GM23338 (cell line): ENCODE results near the gene OR9G1. TPM values are rescaled to one million over a fixed set of nuclear protein-coding genes. Genes with fewer than 3 reads are reported as not detected.

Experiments
- ATAC-seq: fragments of 200-7000 bp; cut with Tn5 transposase; 3 replicates; pipeline ENCODE4 v1.9.1; 2020
- DNase-seq: peaks from one replicate; pipeline ENCODE4 v3.0.0-alpha.2; 2015; ENCODE audit warnings: low spot score
- H2AFZ ChIP-seq: fragments of 200-600 bp; sonication (generic); 2 replicates; pipeline ENCODE4 v1.8.0; 2016; ENCODE audit warnings: antibody characterized with exemption, mild to moderate bottlenecking, moderate library complexity
- H3F3A ChIP-seq: fragments of 200-600 bp; sonication (generic); replicated peaks from 2 replicates; pipeline ENCODE4 v1.8.0; 2017; ENCODE audit warnings: antibody characterized with exemption, mixed run types, low read depth
- H3K27ac ChIP-seq: fragments of 200-600 bp; sonication (generic); 2 replicates; pipeline ENCODE4 v1.6.1; 2016; ENCODE audit warnings: low read depth
- H3K27me3 ChIP-seq: fragments of 200-600 bp; sonication (generic); 2 replicates; pipeline ENCODE4 v1.8.0; 2016; ENCODE audit warnings: mild to moderate bottlenecking, mixed run types, moderate library complexity; ENCODE audit not compliant: insufficient read depth
- H3K36me3 ChIP-seq: fragments of 200-600 bp; sonication (generic); 2 replicates; pipeline ENCODE4 v1.8.0; 2016; ENCODE audit warnings: mild to moderate bottlenecking; ENCODE audit not compliant: insufficient read depth
- H3K4me1 ChIP-seq: fragments of 200-600 bp; sonication (generic); 2 replicates; pipeline ENCODE4 v1.8.0; 2016; ENCODE audit warnings: mild to moderate bottlenecking, moderate library complexity; ENCODE audit not compliant: insufficient read depth
- H3K4me2 ChIP-seq: fragments of 200-600 bp; sonication (generic); 2 replicates; pipeline ENCODE4 v1.7.1; 2017; ENCODE audit warnings: mixed run types
- H3K4me3 ChIP-seq: fragments of 200-600 bp; sonication (generic); 2 replicates; pipeline ENCODE4 v1.6.1; 2016; ENCODE audit warnings: mixed run types
- H3K79me2 ChIP-seq: fragments of 200-600 bp; sonication (generic); replicated peaks from 2 replicates; pipeline ENCODE4 v1.8.0; 2017; ENCODE audit warnings: mild to moderate bottlenecking; ENCODE audit not compliant: insufficient read depth
- H3K9me2 ChIP-seq: fragments of 200-600 bp; sonication (generic); 2 replicates; pipeline ENCODE4 v1.8.0; 2017; ENCODE audit not compliant: insufficient read depth
- H4K20me1 ChIP-seq: fragments of 200-600 bp; sonication (generic); replicated peaks from 2 replicates; pipeline ENCODE4 v1.8.0; 2017; ENCODE audit warnings: mild to moderate bottlenecking; ENCODE audit not compliant: insufficient read depth
- H3K27ac Mint-ChIP-seq: 2 replicates; pipeline ENCODE4 v1.8.0; 2020; ENCODE audit warnings: inconsistent platforms, mild to moderate bottlenecking, moderate library complexity, mixed read lengths
- H3K27me3 Mint-ChIP-seq: 3 replicates; pipeline ENCODE4 v1.8.0; 2022; ENCODE audit warnings: low read depth, mild to moderate bottlenecking, moderate library complexity, mixed read lengths, inconsistent platforms; ENCODE audit not compliant: insufficient read depth, poor library complexity
- H3K36me3 Mint-ChIP-seq: 3 replicates; pipeline ENCODE4 v1.8.0; 2021; ENCODE audit warnings: low read depth, mild to moderate bottlenecking, inconsistent platforms, moderate library complexity, mixed read lengths
- H3K4me1 Mint-ChIP-seq: 3 replicates; pipeline ENCODE4 v1.8.0; 2020; ENCODE audit warnings: mild to moderate bottlenecking, inconsistent platforms, mixed read lengths
- H3K4me3 Mint-ChIP-seq: 3 replicates; pipeline ENCODE4 v1.8.0; 2021; ENCODE audit warnings: moderate library complexity, mild to moderate bottlenecking, inconsistent platforms, mixed read lengths
- H3K9me3 Mint-ChIP-seq: 3 replicates; pipeline ENCODE4 v1.8.0; 2020; ENCODE audit warnings: moderate library complexity, mild to moderate bottlenecking, inconsistent platforms, mixed read lengths
- CREB1 ChIP-seq: fragments of 250-450 bp; sonication (Bioruptor Pico); IDR thresholded peaks from 2 replicates; pipeline ENCODE4 v1.5.0; 2020; ENCODE audit warnings: low read depth, mild to moderate bottlenecking, moderate library complexity
- CTCF ChIP-seq, 2 experiments: fragments of 200-600 bp in 1 of 2; sonication (generic) in 1 of 2; conservative IDR thresholded peaks; 2 replicates each; pipeline versions ENCODE4 v1.5.1 to v1.6.1; 2016 to 2017; ENCODE audit warnings: antibody characterized with exemption in 2 of 2, low read depth in 2 of 2, mild to moderate bottlenecking in 2 of 2, moderate library complexity in 1 of 2
- EZH2 ChIP-seq: fragments of 200-600 bp; sonication (generic); IDR thresholded peaks from one replicate; pipeline ENCODE4 v1.8.0; 2017; ENCODE audit warnings: antibody characterized with exemption, mild to moderate bottlenecking, low read depth; ENCODE audit not compliant: unreplicated experiment
- EZH2phosphoT487 ChIP-seq: fragments of 200-600 bp; sonication (generic); IDR thresholded peaks from one replicate; pipeline ENCODE4 v1.8.1; 2018; ENCODE audit warnings: antibody characterized with exemption; ENCODE audit not compliant: unreplicated experiment
- JUNB ChIP-seq: IDR thresholded peaks from one replicate; pipeline ENCODE4 v1.6.1; 2016; ENCODE audit warnings: antibody characterized with exemption; ENCODE audit not compliant: unreplicated experiment
- NANOG ChIP-seq: IDR thresholded peaks from 2 replicates; pipeline ENCODE4 v1.6.1; 2016; ENCODE audit warnings: antibody characterized with exemption, borderline replicate concordance
- POLR2AphosphoS5 ChIP-seq: IDR thresholded peaks from 2 replicates; pipeline ENCODE4 v1.6.1; 2016; ENCODE audit warnings: antibody characterized with exemption, low read depth
- REST ChIP-seq: IDR thresholded peaks from one replicate; pipeline ENCODE4 v1.6.1; 2018; ENCODE audit warnings: antibody characterized with exemption; ENCODE audit not compliant: unreplicated experiment
- STAT1 ChIP-seq: IDR thresholded peaks from one replicate; pipeline ENCODE4 v1.6.1; 2016; ENCODE audit warnings: antibody characterized with exemption; ENCODE audit not compliant: unreplicated experiment
- ZNF114 ChIP-seq: fragments of 250-450 bp; sonication (Bioruptor Pico); IDR thresholded peaks from 2 replicates; pipeline ENCODE4 v1.5.0; 2020; ENCODE audit warnings: mild to moderate bottlenecking, moderate library complexity
- ZNF331 ChIP-seq: fragments of 250-450 bp; sonication (Bioruptor Pico); IDR thresholded peaks from 2 replicates; pipeline ENCODE4 v1.5.0; 2020; ENCODE audit warnings: low read depth, mild to moderate bottlenecking, moderate library complexity
- polyA plus RNA-seq: library from polyadenylated mRNA; unstranded; fragments of >200 nt; fragmentation: Nextera tagmentation; extraction: Ambion mirVana; gene quantifications from 2 replicates; pipeline ENCODE4 v1.2.1, GENCODE V29; 2016
- total RNA-seq: library from RNA; depleted of rRNA; stranded (reverse); fragments of >200 nt; shearing (Covaris generic); gene quantifications from 2 replicates; pipeline ENCODE4 v1.2.3, GENCODE V29; 2014
- TF ChIP-seq, protein P1 (sequence below): IDR thresholded peaks from 2 replicates; pipeline ENCODE4 v1.6.1; 2016; ENCODE audit warnings: antibody characterized with exemption
- TF ChIP-seq, protein P2 (sequence below): fragments of 250-450 bp; sonication (Bioruptor Pico); IDR thresholded peaks from 2 replicates; pipeline ENCODE4 v1.5.0; 2020; ENCODE audit warnings: mild to moderate bottlenecking, moderate library complexity

OR9G1 gene
- total and polyA plus RNA-seq, 2 experiments from 2014 or later = not detected

DNA sequence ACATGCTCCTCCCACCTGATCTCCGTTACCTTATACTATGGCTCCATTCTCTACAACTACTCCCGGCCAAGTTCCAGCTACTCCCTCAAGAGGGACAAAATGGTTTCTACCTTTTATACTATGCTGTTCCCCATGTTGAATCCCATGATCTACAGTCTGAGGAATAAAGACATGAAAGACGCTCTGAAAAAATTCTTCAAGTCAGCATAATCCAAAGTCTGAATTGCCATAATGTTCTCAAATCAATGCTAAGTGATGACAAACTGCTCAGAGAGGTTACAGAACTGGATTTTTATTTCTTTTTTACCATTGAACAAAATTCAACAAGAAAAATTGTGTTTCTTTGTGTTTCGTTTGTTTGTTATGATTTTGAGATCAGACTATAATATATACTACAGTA lies 42.0 kb downstream of the OR9G1 start:
- Histone ChIP-seq H3K4me1 (no peaks in the 10 kb centered on the region), H3K4me2 (no peak overlapping the region), H2AFZ (no peak overlapping the region), H3K9me2 (no peaks in the 10 kb centered on the region), H3K27ac (no peak overlapping the region), H4K20me1 (no peaks in the 10 kb centered on the region), H3K27me3 (no peaks in the 10 kb centered on the region), H3K79me2 (no peaks in the 10 kb centered on the region), H3F3A (no peaks in the 10 kb centered on the region), H3K4me3 (no peak overlapping the region), H3K36me3 (no peaks in the 10 kb centered on the region)
- no peaks in the 10 kb centered on the region for H3K27me3 Mint-ChIP-seq
- no peak for DNase-seq
- TF ChIP-seq ZNF114 (CRISPR knock-in tag) (no peak), STAT1 (no peak), JUNB (no peak), CREB1 (CRISPR knock-in tag) (no peak), EZH2phosphoT487 (no peak), REST (no peak), POLR2AphosphoS5 (no peak), NANOG (no peak), ZNF331 (no peak), CTCF (conservative IDR thresholded peaks at IDR 0.05; ENCODE audit: low read depth in 2 of 2) (no peak), EZH2 (no peak)
- TF ChIP-seq, protein P1, sequence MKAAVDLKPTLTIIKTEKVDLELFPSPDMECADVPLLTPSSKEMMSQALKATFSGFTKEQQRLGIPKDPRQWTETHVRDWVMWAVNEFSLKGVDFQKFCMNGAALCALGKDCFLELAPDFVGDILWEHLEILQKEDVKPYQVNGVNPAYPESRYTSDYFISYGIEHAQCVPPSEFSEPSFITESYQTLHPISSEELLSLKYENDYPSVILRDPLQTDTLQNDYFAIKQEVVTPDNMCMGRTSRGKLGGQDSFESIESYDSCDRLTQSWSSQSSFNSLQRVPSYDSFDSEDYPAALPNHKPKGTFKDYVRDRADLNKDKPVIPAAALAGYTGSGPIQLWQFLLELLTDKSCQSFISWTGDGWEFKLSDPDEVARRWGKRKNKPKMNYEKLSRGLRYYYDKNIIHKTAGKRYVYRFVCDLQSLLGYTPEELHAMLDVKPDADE = no peak
- TF ChIP-seq, protein P2, sequence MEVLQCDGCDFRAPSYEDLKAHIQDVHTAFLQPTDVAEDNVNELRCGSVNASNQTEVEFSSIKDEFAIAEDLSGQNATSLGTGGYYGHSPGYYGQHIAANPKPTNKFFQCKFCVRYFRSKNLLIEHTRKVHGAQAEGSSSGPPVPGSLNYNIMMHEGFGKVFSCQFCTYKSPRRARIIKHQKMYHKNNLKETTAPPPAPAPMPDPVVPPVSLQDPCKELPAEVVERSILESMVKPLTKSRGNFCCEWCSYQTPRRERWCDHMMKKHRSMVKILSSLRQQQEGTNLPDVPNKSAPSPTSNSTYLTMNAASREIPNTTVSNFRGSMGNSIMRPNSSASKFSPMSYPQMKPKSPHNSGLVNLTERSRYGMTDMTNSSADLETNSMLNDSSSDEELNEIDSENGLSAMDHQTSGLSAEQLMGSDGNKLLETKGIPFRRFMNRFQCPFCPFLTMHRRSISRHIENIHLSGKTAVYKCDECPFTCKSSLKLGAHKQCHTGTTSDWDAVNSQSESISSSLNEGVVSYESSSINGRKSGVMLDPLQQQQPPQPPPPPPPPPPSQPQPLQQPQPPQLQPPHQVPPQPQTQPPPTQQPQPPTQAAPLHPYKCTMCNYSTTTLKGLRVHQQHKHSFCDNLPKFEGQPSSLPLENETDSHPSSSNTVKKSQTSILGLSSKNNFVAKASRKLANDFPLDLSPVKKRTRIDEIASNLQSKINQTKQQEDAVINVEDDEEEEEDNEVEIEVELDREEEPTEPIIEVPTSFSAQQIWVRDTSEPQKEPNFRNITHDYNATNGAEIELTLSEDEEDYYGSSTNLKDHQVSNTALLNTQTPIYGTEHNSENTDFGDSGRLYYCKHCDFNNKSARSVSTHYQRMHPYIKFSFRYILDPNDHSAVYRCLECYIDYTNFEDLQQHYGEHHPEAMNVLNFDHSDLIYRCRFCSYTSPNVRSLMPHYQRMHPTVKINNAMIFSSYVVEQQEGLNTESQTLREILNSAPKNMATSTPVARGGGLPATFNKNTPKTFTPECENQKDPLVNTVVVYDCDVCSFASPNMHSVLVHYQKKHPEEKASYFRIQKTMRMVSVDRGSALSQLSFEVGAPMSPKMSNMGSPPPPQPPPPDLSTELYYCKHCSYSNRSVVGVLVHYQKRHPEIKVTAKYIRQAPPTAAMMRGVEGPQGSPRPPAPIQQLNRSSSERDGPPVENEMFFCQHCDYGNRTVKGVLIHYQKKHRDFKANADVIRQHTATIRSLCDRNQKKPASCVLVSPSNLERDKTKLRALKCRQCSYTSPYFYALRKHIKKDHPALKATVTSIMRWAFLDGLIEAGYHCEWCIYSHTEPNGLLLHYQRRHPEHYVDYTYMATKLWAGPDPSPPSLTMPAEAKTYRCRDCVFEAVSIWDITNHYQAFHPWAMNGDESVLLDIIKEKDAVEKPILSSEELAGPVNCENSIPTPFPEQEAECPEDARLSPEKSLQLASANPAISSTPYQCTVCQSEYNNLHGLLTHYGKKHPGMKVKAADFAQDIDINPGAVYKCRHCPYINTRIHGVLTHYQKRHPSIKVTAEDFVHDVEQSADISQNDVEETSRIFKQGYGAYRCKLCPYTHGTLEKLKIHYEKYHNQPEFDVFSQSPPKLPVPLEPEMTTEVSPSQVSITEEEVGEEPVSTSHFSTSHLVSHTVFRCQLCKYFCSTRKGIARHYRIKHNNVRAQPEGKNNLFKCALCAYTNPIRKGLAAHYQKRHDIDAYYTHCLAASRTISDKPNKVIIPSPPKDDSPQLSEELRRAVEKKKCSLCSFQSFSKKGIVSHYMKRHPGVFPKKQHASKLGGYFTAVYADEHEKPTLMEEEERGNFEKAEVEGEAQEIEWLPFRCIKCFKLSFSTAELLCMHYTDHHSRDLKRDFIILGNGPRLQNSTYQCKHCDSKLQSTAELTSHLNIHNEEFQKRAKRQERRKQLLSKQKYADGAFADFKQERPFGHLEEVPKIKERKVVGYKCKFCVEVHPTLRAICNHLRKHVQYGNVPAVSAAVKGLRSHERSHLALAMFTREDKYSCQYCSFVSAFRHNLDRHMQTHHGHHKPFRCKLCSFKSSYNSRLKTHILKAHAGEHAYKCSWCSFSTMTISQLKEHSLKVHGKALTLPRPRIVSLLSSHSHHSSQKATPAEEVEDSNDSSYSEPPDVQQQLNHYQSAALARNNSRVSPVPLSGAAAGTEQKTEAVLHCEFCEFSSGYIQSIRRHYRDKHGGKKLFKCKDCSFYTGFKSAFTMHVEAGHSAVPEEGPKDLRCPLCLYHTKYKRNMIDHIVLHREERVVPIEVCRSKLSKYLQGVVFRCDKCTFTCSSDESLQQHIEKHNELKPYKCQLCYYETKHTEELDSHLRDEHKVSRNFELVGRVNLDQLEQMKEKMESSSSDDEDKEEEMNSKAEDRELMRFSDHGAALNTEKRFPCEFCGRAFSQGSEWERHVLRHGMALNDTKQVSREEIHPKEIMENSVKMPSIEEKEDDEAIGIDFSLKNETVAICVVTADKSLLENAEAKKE (CRISPR knock-in tag) = no peak
- H3K36me3 Mint-ChIP-seq = peaks cover 3% of the 10 kb centered on the region; the same call in 1 of the 3 replicates
- no peak overlapping the region for H3K4me3 Mint-ChIP-seq
- no peak for ATAC-seq
- H3K9me3 Mint-ChIP-seq = peaks cover 4% of the 10 kb centered on the region
- no peak overlapping the region for H3K27ac Mint-ChIP-seq
- H3K4me1 Mint-ChIP-seq = no peaks in the 10 kb centered on the region
